Esophagus (tissue), 2 donors: ENCODE results near the gene TMEM45A. TPM values are rescaled to one million over a fixed set of nuclear protein-coding genes. Genes with fewer than 3 reads are reported as not detected.

Experiments
- H3K27ac ChIP-seq, 2 donors: one replicate each; pipeline ENCODE4 v1.5.1; 2013; ENCODE audit warnings: low read depth in 2 of 2, mild to moderate bottlenecking in 2 of 2, inconsistent platforms in 1 of 2, low read length in 1 of 2, moderate library complexity in 1 of 2
- H3K27me3 ChIP-seq, 2 donors: one replicate each; pipeline ENCODE4 v1.6.1; 2013; ENCODE audit warnings: low read length in 2 of 2, control low read depth in 1 of 2, mild to moderate bottlenecking in 1 of 2; ENCODE audit not compliant: insufficient read depth in 2 of 2, control insufficient read depth in 1 of 2
- H3K36me3 ChIP-seq, 2 donors: one replicate each; pipeline ENCODE4 v1.6.1; 2013; ENCODE audit warnings: low read length in 1 of 2; ENCODE audit not compliant: control insufficient read depth in 2 of 2, insufficient read depth in 2 of 2
- H3K4me1 ChIP-seq, 2 donors: one replicate each; pipeline ENCODE4 v1.6.1; 2013; ENCODE audit warnings: low read length in 1 of 2; ENCODE audit not compliant: control insufficient read depth in 2 of 2, insufficient read depth in 2 of 2
- H3K4me3 ChIP-seq, 2 donors: one replicate each; pipeline ENCODE4 v1.5.1; 2013; ENCODE audit warnings: low read length in 2 of 2, mild to moderate bottlenecking in 2 of 2, low read depth in 1 of 2, moderate library complexity in 1 of 2
- H3K9me3 ChIP-seq, 2 donors: one replicate each; pipeline ENCODE4 v1.6.1; 2013; ENCODE audit warnings: mild to moderate bottlenecking in 2 of 2, low read depth in 1 of 2, low read length in 1 of 2, moderate library complexity in 1 of 2; ENCODE audit not compliant: control insufficient read depth in 2 of 2, insufficient read depth in 1 of 2
- WGBS, 2 donors: extraction: QIAGEN DNeasy Blood & Tissue Kit; methylation state at CpG; one replicate each; pipeline ENCODE4 v1.1.7; 2013; 5-methylcytosine and 5-hydroxymethylcytosine counted together
- polyA plus RNA-seq, 2 donors: library from polyadenylated mRNA; stranded (reverse); fragments of 200-250 nt; gene quantifications; one replicate each; pipeline ENCODE4 v1.2.3, GENCODE V29; 2013
- donor health status: healthy with polysubstance abuse.
- donor health status: Bipolar disorder and iron deficiency.

Gene TMEM45A
- polyA plus RNA-seq, 2 donors, result 1.0 to 9.0 TPM

GRCh38 chr3:100525753-100526612, 33.6 kb downstream of the TMEM45A start:
- Histone ChIP-seq H3K27ac (peak overlapping the region; percentile 78 to 92), H3K36me3 (no peaks in the 10 kb centered on the region), H3K27me3 (no peaks in the 10 kb centered on the region), H3K4me1 (peaks cover 2 to 4% of the 10 kb centered on the region in 2 donors), H3K4me3 (no peak overlapping the region), H3K9me3 (no peaks in the 10 kb centered on the region)
- WGBS, 2 donors, result 39 to 60% methylated on average over 12 of the region's 12 CpGs

DNA sequence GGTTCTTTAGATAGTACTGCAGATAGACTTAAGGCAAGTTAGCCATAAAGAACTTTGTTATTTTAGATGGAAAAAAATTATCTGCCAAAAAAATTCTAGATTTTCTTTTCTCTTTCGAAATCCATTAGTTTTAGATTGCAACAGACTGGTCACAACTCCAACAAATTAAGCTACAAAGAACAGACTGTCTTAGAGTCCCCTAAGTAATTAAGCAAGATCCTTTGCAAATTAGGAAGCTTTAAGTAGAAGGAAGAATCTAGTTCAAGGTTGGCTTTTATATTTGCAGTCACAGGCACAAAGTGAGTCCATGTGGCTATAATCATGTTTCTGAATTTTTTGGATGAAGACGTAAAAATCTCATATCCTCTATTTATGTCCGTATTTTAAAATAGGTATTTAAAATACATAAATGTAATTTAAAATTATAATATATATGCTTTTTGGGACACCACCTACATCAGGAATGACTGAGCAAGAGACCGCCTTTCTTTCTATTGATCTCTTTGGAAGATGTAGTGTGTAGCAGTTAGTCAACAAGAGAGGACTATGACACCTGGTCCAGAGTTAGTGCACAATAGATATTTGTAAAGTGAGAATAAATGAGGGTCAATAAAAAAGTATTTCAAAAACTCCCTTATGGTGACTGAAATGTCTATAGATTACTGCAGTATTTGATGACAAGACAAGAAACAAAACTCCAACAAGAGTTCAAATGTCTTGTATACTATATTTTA, 34.4 kb downstream of the TMEM45A start:
- Histone ChIP-seq H3K36me3 (no peaks in the 10 kb centered on the region), H3K4me1 (peaks cover 2 to 4% of the 10 kb centered on the region in 2 donors), H3K27me3 (no peaks in the 10 kb centered on the region), H3K4me3 (no peak overlapping the region), H3K27ac (peak overlapping the region in 1 of 2 donors; percentile 53), H3K9me3 (no peaks in the 10 kb centered on the region)
- 84 to 88% methylated on average over 4 of the region's 4 CpGs for WGBS, 2 donors

DNA sequence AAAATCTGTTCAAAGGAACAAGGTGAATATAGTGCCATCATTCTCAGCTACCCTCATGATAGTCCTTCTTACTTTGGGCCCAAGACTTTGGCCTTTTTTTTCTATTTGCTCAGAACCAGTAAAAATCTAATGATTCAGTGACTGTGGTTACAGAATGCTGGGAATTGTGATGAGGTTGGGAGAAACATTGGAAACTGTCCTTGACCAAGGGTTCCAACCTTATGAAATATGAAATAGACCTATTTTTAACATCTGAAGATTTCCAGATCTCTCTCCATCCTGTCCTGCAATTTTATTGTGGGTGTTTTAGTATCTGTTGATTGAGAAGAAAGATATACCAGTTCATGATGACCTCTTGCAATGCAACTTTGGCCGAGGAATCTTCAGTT, 34.9 kb downstream of the TMEM45A start:
- 93 to 100% methylated on average over 1 of the region's 1 CpG for WGBS, 2 donors
- no peaks in the 10 kb centered on the region for H3K36me3 ChIP-seq
- no peaks in the 10 kb centered on the region for H3K9me3 ChIP-seq
- H3K27me3 ChIP-seq, result no peaks in the 10 kb centered on the region
- no peak overlapping the region for H3K4me3 ChIP-seq
- H3K4me1 ChIP-seq, result peaks cover 2 to 4% of the 10 kb centered on the region in 2 donors
- no peak overlapping the region for H3K27ac ChIP-seq

- H3K27me3 ChIP-seq, result no peaks in the 10 kb centered on the region
- H3K4me3 ChIP-seq, result no peak overlapping the region
- no peaks in the 10 kb centered on the region for H3K4me1 ChIP-seq
- H3K9me3 ChIP-seq, result no peaks in the 10 kb centered on the region
- no peaks in the 10 kb centered on the region for H3K36me3 ChIP-seq
- 86 to 87% methylated on average over 3 of the region's 3 CpGs for WGBS, 2 donors
- no peak overlapping the region for H3K27ac ChIP-seq
These were observed 38.7 kb downstream of the TMEM45A start for GRCh38 chr3:100531093-100531492.

GRCh38 chr3:100532411-100532810, 40.0 kb downstream of the TMEM45A start:
- no peak overlapping the region for H3K27ac ChIP-seq

GRCh38 chr3:100533176-100533575, 40.8 kb downstream of the TMEM45A start:
- Histone ChIP-seq H3K27ac (no peak overlapping the region), H3K4me3 (no peak overlapping the region), H3K9me3 (no peaks in the 10 kb centered on the region), H3K27me3 (no peaks in the 10 kb centered on the region), H3K36me3 (no peaks in the 10 kb centered on the region), H3K4me1 (no peaks in the 10 kb centered on the region)
- 76 to 77% methylated on average over 3 of the region's 3 CpGs for WGBS, 2 donors

More at GRCh38 chr3:100532411-100532810, 40.0 kb downstream of the TMEM45A start:
- 80 to 87% methylated on average over 6 of the region's 6 CpGs for WGBS, 2 donors
- H3K27me3 ChIP-seq, result no peaks in the 10 kb centered on the region
- H3K36me3 ChIP-seq, result no peaks in the 10 kb centered on the region
- no peaks in the 10 kb centered on the region for H3K4me1 ChIP-seq
- H3K4me3 ChIP-seq, result no peak overlapping the region
- H3K9me3 ChIP-seq, result no peaks in the 10 kb centered on the region

GRCh38 chr3:100535610-100535943, 43.2 kb downstream of the TMEM45A start:
- H3K36me3 ChIP-seq, result no peaks in the 10 kb centered on the region
- H3K4me3 ChIP-seq, result no peak overlapping the region
- H3K4me1 ChIP-seq, result no peaks in the 10 kb centered on the region
- no peaks in the 10 kb centered on the region for H3K27me3 ChIP-seq
- H3K9me3 ChIP-seq, result no peaks in the 10 kb centered on the region
- no peak overlapping the region for H3K27ac ChIP-seq
- WGBS, 2 donors, result 97 to 98% methylated on average over 1 of the region's 1 CpG

- H3K4me1 ChIP-seq, result no peaks in the 10 kb centered on the region
- 92% methylated on average over 2 of the region's 2 CpGs for WGBS, 2 donors
- no peaks in the 10 kb centered on the region for H3K36me3 ChIP-seq
- H3K27ac ChIP-seq, result no peak overlapping the region
- no peak overlapping the region for H3K4me3 ChIP-seq
- H3K27me3 ChIP-seq, result no peaks in the 10 kb centered on the region
- H3K9me3 ChIP-seq, result no peaks in the 10 kb centered on the region
These were observed 43.7 kb downstream of the TMEM45A start for GRCh38 chr3:100536093-100536492.

DNA sequence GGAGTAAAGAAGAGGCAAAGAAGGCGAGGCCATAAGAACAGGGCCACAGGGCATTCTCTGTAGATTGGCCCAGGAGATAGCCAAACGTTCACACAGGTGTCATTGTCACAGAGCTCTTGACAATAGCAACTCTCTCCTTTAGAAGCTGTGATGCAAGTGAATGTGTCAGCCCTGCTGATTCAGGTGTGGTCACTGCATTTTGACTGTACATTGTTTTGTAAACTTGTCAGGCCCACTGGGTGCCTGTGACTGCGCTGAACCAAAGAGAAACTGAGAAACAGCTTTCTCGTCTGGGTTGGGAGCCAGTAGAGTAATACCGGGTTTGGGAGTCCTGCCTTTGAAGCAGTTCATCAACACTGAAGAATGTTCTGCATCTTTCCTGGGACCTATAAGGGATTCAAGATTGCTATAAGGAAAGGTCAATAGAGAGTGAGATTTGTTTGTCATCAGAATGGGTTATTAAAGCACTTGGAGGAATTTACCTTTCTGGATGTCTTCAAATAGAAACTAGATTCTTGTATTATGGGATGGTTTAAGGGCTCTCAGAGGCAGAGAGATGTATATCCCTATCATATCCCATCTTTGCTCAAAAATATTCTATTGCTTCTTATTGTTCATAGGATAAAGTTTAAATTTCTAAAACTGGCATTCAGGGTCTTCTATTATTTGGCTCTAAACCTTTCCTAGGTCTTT, 45.4 kb downstream of the TMEM45A start:
- Histone ChIP-seq H3K27ac (no peak overlapping the region), H3K4me1 (no peaks in the 10 kb centered on the region), H3K4me3 (no peak overlapping the region), H3K9me3 (no peaks in the 10 kb centered on the region), H3K27me3 (no peaks in the 10 kb centered on the region), H3K36me3 (no peaks in the 10 kb centered on the region)
- WGBS, 2 donors, result 75 to 80% methylated on average over 5 of the region's 5 CpGs
